SK-N-SH treated with all-trans-retinoic acid at 6 μM for 48 hours (cell line): ENCODE measurements around the gene WDR59.

Experiments used
- ATAC-seq: fragments of 200-7000 bp; cut with Tn5 transposase; 3 replicates; pipeline ENCODE4 v1.9.1; 2020; ENCODE audit warnings: mild to moderate bottlenecking, moderate library complexity
- ARNTL ChIP-seq: fragments of 450-650 bp; formaldehyde crosslinking; IDR thresholded peaks from 2 replicates; pipeline ENCODE4 v1.5.0; 2020; ENCODE audit warnings: low read depth, mild to moderate bottlenecking, moderate library complexity, borderline replicate concordance
- CREB5 ChIP-seq: fragments of 250-450 bp; sonication (Bioruptor Pico); IDR thresholded peaks from 2 replicates; pipeline ENCODE4 v1.5.1; 2020; ENCODE audit warnings: low read depth, mild to moderate bottlenecking, moderate library complexity
- CSRNP3 ChIP-seq: fragments of 250-450 bp; sonication (Bioruptor Pico); IDR thresholded peaks from 2 replicates; pipeline ENCODE4 v1.5.1; 2021; ENCODE audit warnings: mild to moderate bottlenecking, moderate library complexity
- ESRRG ChIP-seq: fragments of 250-450 bp; sonication (Bioruptor Pico); IDR thresholded peaks from 2 replicates; pipeline ENCODE4 v1.6.1; 2021; ENCODE audit warnings: mild to moderate bottlenecking
- GLIS3 ChIP-seq: fragments of 250-450 bp; sonication (Bioruptor Pico); IDR thresholded peaks from 2 replicates; pipeline ENCODE4 v1.5.0; 2020; ENCODE audit warnings: mild to moderate bottlenecking, moderate library complexity
- PATZ1 ChIP-seq: fragments of 250-450 bp; sonication (Bioruptor Pico); IDR thresholded peaks from 2 replicates; pipeline ENCODE4 v1.8.0; 2020; ENCODE audit warnings: mild to moderate bottlenecking, moderate library complexity, borderline replicate concordance
- PPARA ChIP-seq: fragments of 250-450 bp; sonication (Bioruptor Pico); IDR thresholded peaks from 2 replicates; pipeline ENCODE4 v1.5.0; 2020; ENCODE audit warnings: mild to moderate bottlenecking, borderline replicate concordance
- RARB ChIP-seq: fragments of 250-450 bp; sonication (Bioruptor Pico); IDR thresholded peaks from 2 replicates; pipeline ENCODE4 v1.8.0; 2021; ENCODE audit warnings: mild to moderate bottlenecking, moderate library complexity
- TCF4 ChIP-seq: fragments of 250-450 bp; sonication (Bioruptor Pico); IDR thresholded peaks from 2 replicates; pipeline ENCODE4 v1.8.0; 2021; ENCODE audit warnings: mild to moderate bottlenecking, moderate library complexity, borderline replicate concordance
- TOX ChIP-seq: fragments of 250-450 bp; sonication (Bioruptor Pico); IDR thresholded peaks from 2 replicates; pipeline ENCODE4 v1.8.0; 2021; ENCODE audit warnings: mild to moderate bottlenecking, moderate library complexity, borderline replicate concordance
- TSHZ2 ChIP-seq: fragments of 250-450 bp; sonication (Bioruptor Pico); IDR thresholded peaks from 2 replicates; pipeline ENCODE4 v1.5.0; 2020; ENCODE audit warnings: mild to moderate bottlenecking, moderate library complexity
- ZC3H10 ChIP-seq: fragments of 250-450 bp; sonication (Bioruptor Pico); IDR thresholded peaks from 2 replicates; pipeline ENCODE4 v1.5.1; 2021; ENCODE audit warnings: mild to moderate bottlenecking, moderate library complexity
- ZFP3 ChIP-seq: fragments of 250-450 bp; sonication (Bioruptor Pico); IDR thresholded peaks from 2 replicates; pipeline ENCODE4 v1.5.0; 2020; ENCODE audit warnings: mild to moderate bottlenecking, moderate library complexity
- ZNF565 ChIP-seq: fragments of 450-650 bp; formaldehyde crosslinking; conservative IDR thresholded peaks from 2 replicates; pipeline ENCODE4 v1.5.0; 2020; ENCODE audit warnings: low read depth, mild to moderate bottlenecking, moderate library complexity
- ZNF70 ChIP-seq: fragments of 450-650 bp; formaldehyde crosslinking; IDR thresholded peaks from 2 replicates; pipeline ENCODE4 v1.5.0; 2020; ENCODE audit warnings: mild to moderate bottlenecking, moderate library complexity

Gene WDR59

GRCh38 chr16:74998481-74999218 lies 13.7 kb upstream of the WDR59 start, which contains the start of gene ZNRF1 (continued):
- no peak for TF ChIP-seq CSRNP3

- no peak for ATAC-seq
- TF ChIP-seq PATZ1 (CRISPR knock-in tag) (no peak), TOX (CRISPR knock-in tag) (no peak)
Observed at GRCh38 chr16:74997042-74997491, 12.1 kb upstream of the WDR59 start.

- no peak for ATAC-seq
- TF ChIP-seq TSHZ2 (CRISPR knock-in tag), result no peak
Observed at GRCh38 chr16:74995986-74996385, 11.1 kb upstream of the WDR59 start.

- TF ChIP-seq RARB (CRISPR knock-in tag) (no peak), ESRRG (CRISPR knock-in tag) (no peak)
- ATAC-seq, result no peak
Observed at GRCh38 chr16:74991593-74992403, 6.9 kb upstream of the WDR59 start.

- TF ChIP-seq ZC3H10, result no peak
- TF ChIP-seq ESRRG (CRISPR knock-in tag), result no peak
- no peak for TF ChIP-seq PPARA
- no peak for TF ChIP-seq ZNF70
- TF ChIP-seq TSHZ2 (CRISPR knock-in tag), result no peak
- no peak for TF ChIP-seq ZFP3
- TF ChIP-seq ZNF565 (CRISPR knock-in tag), result no peak
- TF ChIP-seq TCF4 (CRISPR knock-in tag), result no peak
- TF ChIP-seq CREB5 (CRISPR knock-in tag), result no peak
- TF ChIP-seq GLIS3, result no peak
- no peak for TF ChIP-seq ARNTL (CRISPR knock-in tag)
- no peak for TF ChIP-seq TOX (CRISPR knock-in tag)
- ATAC-seq, result no peak
Observed at GRCh38 chr16:74991268-74991592, 6.3 kb upstream of the WDR59 start.
